BJ (cell line): ENCODE results near the gene NR2F1-AS1. TPM values are rescaled to one million over a fixed set of nuclear protein-coding genes. Genes with fewer than 3 reads are reported as not detected.

Experiments used
- CTCF ChIA-PET: fragments of 350-600 bp; formaldehyde crosslinking; extraction: SDS; loops from one replicate; lab custom pipeline; 2021; ENCODE audit warnings: antibody characterized with exemption, inconsistent platforms; lab: Yijun Ruan, JAX
- POLR2A ChIA-PET: fragments of 300-600 bp; sonication (Branson Sonifier 250); formaldehyde crosslinking; extraction: SDS; loops from one replicate; lab custom pipeline; 2021; ENCODE audit warnings: antibody characterized with exemption; lab: Charles Lee
- DNase-seq: peaks from one replicate; pipeline ENCODE4 v3.0.0-alpha.2; 2011; ENCODE audit warnings: low read depth
- H3K27me3 ChIP-seq: 2 replicates; pipeline ENCODE4 v1.6.0; 2011; ENCODE audit warnings: low read length; ENCODE audit not compliant: control insufficient read depth, insufficient read depth
- H3K36me3 ChIP-seq: 2 replicates; pipeline ENCODE4 v1.5.1; 2011; ENCODE audit warnings: low read length; ENCODE audit not compliant: control insufficient read depth, insufficient read depth
- H3K4me3 ChIP-seq: 2 replicates; pipeline ENCODE4 v1.5.1; 2011; ENCODE audit warnings: low read depth, mild to moderate bottlenecking, control low read depth, low read length
- polyA plus RNA-seq: library from polyadenylated mRNA; depleted of rRNA; stranded (reverse); fragments of >200 nt; gene quantifications from 2 replicates; pipeline ENCODE4 v1.2.3, GENCODE V29; 2011
- TF ChIP-seq, protein P1 (sequence below): IDR thresholded peaks from 2 replicates; pipeline ENCODE4 v1.5.1; 2011; ENCODE audit warnings: low read depth, mild to moderate bottlenecking, control low read depth, inconsistent platforms, low read length, moderate library complexity; ENCODE audit not compliant: insufficient read depth

NR2F1-AS1 gene
- polyA plus RNA-seq, 1 experiment = 13.7 TPM

DNA sequence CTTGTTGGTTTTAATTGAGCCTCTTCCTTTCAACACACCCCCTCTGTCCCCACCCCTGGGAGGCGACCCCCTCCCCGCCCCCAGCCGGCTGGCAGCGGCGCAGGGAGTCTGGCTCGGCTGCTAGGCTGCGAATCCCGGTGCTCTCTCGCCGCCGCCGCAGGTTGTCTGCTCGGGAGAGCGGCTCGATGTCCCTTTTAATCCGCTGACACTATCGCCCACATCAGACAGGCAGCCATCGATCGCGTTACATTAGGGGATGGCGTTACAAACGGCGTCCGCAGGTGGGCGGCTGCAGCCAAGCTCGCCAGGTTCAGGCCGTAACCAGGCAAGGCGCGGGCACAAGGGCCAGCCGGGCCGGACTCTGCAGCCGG, 1.3 kb downstream of the NR2F1-AS1 start:
- CTCF ChIA-PET = interaction anchor here (0.8 to 1.6 kb wide), 3 partner anchors 12 to 522 kb away, joined by 3 to 4 read pairs (median 3); no protein-coding TSS in a partner anchor
- no peak for DNase-seq
- H3K36me3 ChIP-seq = no peaks in the 10 kb centered on the region; the same call in 1 of the 2 replicates
- POLR2A ChIA-PET = no interaction called here
- H3K4me3 ChIP-seq = peak overlapping the region; percentile 75
- no peaks in the 10 kb centered on the region for H3K27me3 ChIP-seq
- TF ChIP-seq, protein P1, sequence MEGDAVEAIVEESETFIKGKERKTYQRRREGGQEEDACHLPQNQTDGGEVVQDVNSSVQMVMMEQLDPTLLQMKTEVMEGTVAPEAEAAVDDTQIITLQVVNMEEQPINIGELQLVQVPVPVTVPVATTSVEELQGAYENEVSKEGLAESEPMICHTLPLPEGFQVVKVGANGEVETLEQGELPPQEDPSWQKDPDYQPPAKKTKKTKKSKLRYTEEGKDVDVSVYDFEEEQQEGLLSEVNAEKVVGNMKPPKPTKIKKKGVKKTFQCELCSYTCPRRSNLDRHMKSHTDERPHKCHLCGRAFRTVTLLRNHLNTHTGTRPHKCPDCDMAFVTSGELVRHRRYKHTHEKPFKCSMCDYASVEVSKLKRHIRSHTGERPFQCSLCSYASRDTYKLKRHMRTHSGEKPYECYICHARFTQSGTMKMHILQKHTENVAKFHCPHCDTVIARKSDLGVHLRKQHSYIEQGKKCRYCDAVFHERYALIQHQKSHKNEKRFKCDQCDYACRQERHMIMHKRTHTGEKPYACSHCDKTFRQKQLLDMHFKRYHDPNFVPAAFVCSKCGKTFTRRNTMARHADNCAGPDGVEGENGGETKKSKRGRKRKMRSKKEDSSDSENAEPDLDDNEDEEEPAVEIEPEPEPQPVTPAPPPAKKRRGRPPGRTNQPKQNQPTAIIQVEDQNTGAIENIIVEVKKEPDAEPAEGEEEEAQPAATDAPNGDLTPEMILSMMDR = no peak

DNA sequence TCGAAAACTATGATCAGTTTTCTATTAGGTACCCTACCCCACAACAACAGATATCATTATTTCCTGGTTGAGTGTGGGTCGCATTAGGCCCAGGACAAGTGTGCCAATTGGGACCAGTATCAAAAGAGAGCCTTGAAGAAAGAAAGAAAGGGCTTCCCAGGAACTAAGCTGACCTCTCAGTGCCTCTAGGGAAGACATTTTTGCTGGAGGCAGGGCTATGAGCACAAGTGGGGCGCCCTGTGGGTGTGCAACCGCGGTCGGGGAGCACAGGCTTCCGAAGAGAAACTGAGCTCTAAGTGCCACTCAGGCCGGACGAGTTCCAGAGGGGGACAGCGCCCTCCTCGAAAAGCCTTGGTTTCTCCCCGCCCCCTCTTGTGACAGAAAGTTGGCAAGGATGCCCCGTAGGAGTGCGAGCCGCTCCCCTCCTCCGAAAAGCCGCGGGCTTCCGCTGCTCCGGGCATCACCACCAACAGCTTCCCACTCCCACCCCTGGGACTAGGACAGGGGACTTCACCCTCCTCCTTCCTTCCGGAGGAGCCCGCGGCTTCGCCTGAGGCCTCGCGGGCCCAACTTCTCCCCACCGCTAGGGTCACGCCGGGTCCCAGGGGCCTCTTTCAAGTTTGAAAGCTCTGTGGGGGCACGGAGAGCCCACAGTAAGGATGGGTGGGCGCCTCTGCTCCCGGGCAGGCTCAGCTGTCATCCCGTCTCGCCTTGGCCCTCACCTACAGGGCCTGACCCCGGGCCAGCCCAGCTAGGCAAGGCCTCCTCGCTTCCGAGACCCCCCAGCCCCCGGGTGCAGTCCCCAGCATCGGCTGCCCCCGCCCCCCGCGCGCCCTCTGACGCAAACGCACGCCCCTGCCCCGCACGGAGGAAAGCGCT, 2.0 kb downstream of the NR2F1-AS1 start:
- POLR2A ChIA-PET = no interaction called here
- DNase-seq = no peak
- TF ChIP-seq, protein P1 = no peak
- H3K27me3 ChIP-seq = no peaks in the 10 kb centered on the region
- peak overlapping the region; percentile 75 for H3K4me3 ChIP-seq
- no peaks in the 10 kb centered on the region; the same call in 1 of the 2 replicates for H3K36me3 ChIP-seq
- CTCF ChIA-PET = interaction anchor here (0.8 to 1.6 kb wide), 3 partner anchors 11 to 522 kb away, joined by 3 to 4 read pairs (median 3); no protein-coding TSS in a partner anchor

DNA sequence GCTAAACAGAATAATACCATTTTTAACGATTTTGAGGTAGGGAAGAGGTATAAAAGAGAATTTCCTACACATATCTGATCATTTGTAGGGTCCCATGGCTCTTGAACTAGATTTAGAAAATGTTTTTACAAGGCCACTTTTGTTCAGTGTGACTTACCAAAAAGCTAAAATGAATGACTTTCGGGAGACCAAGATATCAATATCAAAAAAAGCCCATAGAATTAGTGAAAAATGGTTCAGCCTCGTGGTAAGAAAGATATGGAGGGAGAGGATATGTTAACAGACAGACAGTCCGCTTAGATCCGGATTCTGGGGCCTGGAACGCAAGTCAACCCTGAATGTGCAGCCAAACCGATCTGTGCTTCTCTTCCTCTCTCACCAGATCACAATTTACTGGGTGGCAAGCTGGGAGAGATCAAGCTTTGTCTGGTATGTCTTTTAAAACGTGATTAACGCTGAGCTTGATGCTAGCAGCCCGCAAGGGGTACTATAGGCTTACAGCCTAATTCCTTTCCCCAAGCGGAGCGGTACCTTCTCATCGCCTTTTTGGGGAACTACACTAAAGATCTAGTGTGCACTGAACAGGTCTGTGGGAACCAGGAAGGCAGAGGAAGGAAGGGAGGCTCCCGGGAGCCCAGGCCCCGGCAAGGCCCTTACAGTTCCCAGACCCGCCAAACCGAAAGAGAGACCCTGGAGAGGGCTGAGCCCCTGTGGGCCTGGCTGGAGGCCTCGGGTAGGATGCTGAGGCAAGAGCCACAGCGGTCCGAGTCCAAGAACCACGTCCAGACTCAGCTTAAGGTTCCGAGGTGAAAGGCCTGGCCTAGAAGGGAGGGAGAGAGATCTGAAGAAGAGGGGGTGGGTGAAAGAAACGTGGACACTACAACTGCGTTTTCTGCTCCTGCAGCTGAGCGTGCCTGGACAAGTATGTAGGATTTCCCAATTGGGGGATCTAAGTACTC, 2.9 kb downstream of the NR2F1-AS1 start:
- Histone ChIP-seq H3K27me3 (no peaks in the 10 kb centered on the region), H3K4me3 (no peak overlapping the region), H3K36me3 (peaks cover under 1% of the 10 kb centered on the region)
- ChIA-PET CTCF (interaction anchor here (1.1 kb wide), 1 partner anchor 521 kb away, joined by 3 read pairs; no protein-coding TSS in a partner anchor), POLR2A (no interaction called here)
- no peak for DNase-seq
- TF ChIP-seq, protein P1 = no peak

DNA sequence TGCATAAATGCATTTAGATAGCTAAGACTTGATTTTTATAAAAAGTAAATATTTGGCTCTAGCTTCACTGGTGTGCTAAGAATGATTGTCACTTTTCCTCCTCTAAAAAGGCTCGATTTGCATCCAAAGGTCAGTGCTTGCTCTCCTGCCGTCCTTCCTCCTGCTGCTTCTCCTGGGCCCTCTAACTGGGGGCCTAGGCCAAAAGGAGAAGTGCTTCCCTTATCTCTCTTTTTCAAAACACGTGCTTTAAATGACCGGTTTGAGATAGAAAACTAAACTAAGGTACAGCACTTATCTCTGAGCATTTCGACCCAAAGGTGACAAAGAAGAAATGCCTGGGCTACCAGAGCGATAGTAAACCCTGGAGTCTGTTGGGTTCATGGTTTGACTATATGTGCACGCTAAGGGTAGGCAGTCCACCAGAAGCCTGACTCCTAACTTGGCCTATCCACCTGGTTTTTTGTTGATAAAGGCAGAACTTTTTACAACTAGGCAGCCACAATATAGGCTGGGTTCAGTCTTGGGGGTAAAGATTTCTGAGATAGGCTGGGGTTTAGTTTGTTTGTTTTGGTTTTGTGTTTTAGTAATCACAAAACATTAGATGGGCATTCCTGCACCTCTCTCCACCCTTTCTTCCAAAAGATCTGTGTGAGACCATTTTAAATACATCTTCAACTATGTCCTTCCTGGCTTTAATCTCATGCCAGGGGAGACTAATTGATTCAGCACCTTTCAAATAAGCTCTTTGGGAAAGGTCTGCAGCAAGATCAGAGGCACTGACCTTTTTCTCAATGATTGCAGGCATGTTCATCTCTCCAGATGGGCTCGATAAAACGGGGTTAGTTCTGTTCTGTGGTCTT, 3.8 kb downstream of the NR2F1-AS1 start:
- Histone ChIP-seq H3K4me3 (no peak overlapping the region), H3K36me3 (peaks cover 8% of the 10 kb centered on the region), H3K27me3 (no peaks in the 10 kb centered on the region)
- CTCF ChIA-PET = no interaction called here
- TF ChIP-seq, protein P1 = no peak
- no peak for DNase-seq
- POLR2A ChIA-PET = no interaction called here
